ENCODE results near the gene SNAPC5. TPM values are rescaled to one million over a fixed set of nuclear protein-coding genes. Genes with fewer than 3 reads are reported as not detected.
"Not testable (repeated sequence)": the region's sequence is repeated elsewhere in the genome, so short reads cannot be mapped to it uniquely, and the experiment has no call there.

SNAPC5 gene
- polyA plus RNA-seq, 1 donor (not counting 4 experiments of a cell fraction or from before 2014, with no cell fraction given), result 16.1 TPM

GRCh38 chr15:66502491-66502890 is 4.9 kb upstream of the SNAPC5 start:
- peaks cover 68% of the 10 kb centered on the region for H3K79me2 ChIP-seq (ENCODE audit: control insufficient read depth, insufficient read depth, low read length)
- peaks cover 17% of the 10 kb centered on the region for H3K4me1 ChIP-seq (ENCODE audit: control insufficient read depth, extremely low read depth, insufficient read depth, low read length)
- FAIRE-seq (no peak), DNase-seq (ENCODE audit: low read depth, low spot score) (no peak)
- no peak overlapping the region for H2AFZ ChIP-seq (ENCODE audit: control insufficient read depth, low read length)
- dilution Hi-C loops (cut with MboI; ENCODE audit: extremely low pct_ligation_motif_present, low sequenced_read_pairs), result no loop called here
- peaks cover 29 to 45% of the 10 kb centered on the region in 2 experiments for H3K36me3 ChIP-seq (ENCODE audit: control insufficient read depth in 2 of 2, extremely low read depth in 1 of 2, insufficient read depth in 2 of 2, low read length in 2 of 2)
- peak overlapping the region; percentile 99 for H3K27ac ChIP-seq (ENCODE audit: control insufficient read depth, insufficient read depth, low read length)
- peak overlapping the region; percentile 89 to 99 (median 98) for H3K4me3 ChIP-seq (ENCODE audit: control insufficient read depth in 2 of 3, extremely low read depth in 1 of 3, insufficient read depth in 2 of 3, low read depth in 1 of 3, low read length in 3 of 3)
- no peaks in the 10 kb centered on the region for H3K9me3 ChIP-seq (ENCODE audit: control insufficient read depth, low read depth, low read length)
- H3K27me3 ChIP-seq (ENCODE audit: control insufficient read depth, extremely low read depth, insufficient read depth, low read length), result no peaks in the 10 kb centered on the region
- peak overlapping the region; percentile 92 for H3K4me2 ChIP-seq (ENCODE audit: control insufficient read depth, extremely low read depth, insufficient read depth, low read depth, low read length)
- H4K20me1 ChIP-seq (ENCODE audit: control insufficient read depth, extremely low read depth, insufficient read depth, low read length), result peaks cover 19% of the 10 kb centered on the region
- peak overlapping the region; percentile 98 for H3K9ac ChIP-seq (ENCODE audit: control insufficient read depth, extremely low read depth, insufficient read depth, low read length)
- no peaks in the 10 kb centered on the region for H3K9me1 ChIP-seq (ENCODE audit: control insufficient read depth, extremely low read depth, insufficient read depth, low read length)
- no peak for TF ChIP-seq CTCF (optimal IDR thresholded peaks at IDR 0.05 in 1 of 3, IDR thresholded peaks at IDR 0.05 in 1 of 3, conservative IDR thresholded peaks at IDR 0.05 in 1 of 3; ENCODE audit: extremely low read depth in 1 of 3, insufficient read depth in 2 of 3, low read length in 3 of 3)
- no peak for TF ChIP-seq EZH2 (IDR thresholded peaks at IDR 0.05; ENCODE audit: low read length)

GRCh38 chr15:66500346-66500745 is 2.8 kb upstream of the SNAPC5 start:
- DNase-seq (ENCODE audit: low read depth, low spot score); H3K9me1 ChIP-seq (ENCODE audit: control insufficient read depth, extremely low read depth, insufficient read depth, low read length); H3K27ac ChIP-seq (ENCODE audit: control insufficient read depth, insufficient read depth, low read length); FAIRE-seq; H2AFZ ChIP-seq (ENCODE audit: control insufficient read depth, low read length); H3K4me2 ChIP-seq (ENCODE audit: control insufficient read depth, extremely low read depth, insufficient read depth, low read depth, low read length); H3K9me3 ChIP-seq (ENCODE audit: control insufficient read depth, low read depth, low read length); dilution Hi-C loops (cut with MboI; ENCODE audit: extremely low pct_ligation_motif_present, low sequenced_read_pairs); H3K27me3 ChIP-seq (ENCODE audit: control insufficient read depth, extremely low read depth, insufficient read depth, low read length); H3K9ac ChIP-seq (ENCODE audit: control insufficient read depth, extremely low read depth, insufficient read depth, low read length); H3K4me3 ChIP-seq (ENCODE audit: control insufficient read depth in 2 of 3, extremely low read depth in 1 of 3, insufficient read depth in 2 of 3, low read depth in 1 of 3, low read length in 3 of 3): not testable (repeated sequence)
- peaks cover 19% of the 10 kb centered on the region for H4K20me1 ChIP-seq (ENCODE audit: control insufficient read depth, extremely low read depth, insufficient read depth, low read length)
- peaks cover 29 to 45% of the 10 kb centered on the region in 2 experiments for H3K36me3 ChIP-seq (ENCODE audit: control insufficient read depth in 2 of 2, extremely low read depth in 1 of 2, insufficient read depth in 2 of 2, low read length in 2 of 2)
- peaks cover 14% of the 10 kb centered on the region for H3K4me1 ChIP-seq (ENCODE audit: control insufficient read depth, extremely low read depth, insufficient read depth, low read length)
- H3K79me2 ChIP-seq (ENCODE audit: control insufficient read depth, insufficient read depth, low read length), result peaks cover 55% of the 10 kb centered on the region
